ENCODE measurements around the gene MXD4.

Gene MXD4, protein sequence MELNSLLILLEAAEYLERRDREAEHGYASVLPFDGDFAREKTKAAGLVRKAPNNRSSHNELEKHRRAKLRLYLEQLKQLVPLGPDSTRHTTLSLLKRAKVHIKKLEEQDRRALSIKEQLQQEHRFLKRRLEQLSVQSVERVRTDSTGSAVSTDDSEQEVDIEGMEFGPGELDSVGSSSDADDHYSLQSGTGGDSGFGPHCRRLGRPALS

DNA sequence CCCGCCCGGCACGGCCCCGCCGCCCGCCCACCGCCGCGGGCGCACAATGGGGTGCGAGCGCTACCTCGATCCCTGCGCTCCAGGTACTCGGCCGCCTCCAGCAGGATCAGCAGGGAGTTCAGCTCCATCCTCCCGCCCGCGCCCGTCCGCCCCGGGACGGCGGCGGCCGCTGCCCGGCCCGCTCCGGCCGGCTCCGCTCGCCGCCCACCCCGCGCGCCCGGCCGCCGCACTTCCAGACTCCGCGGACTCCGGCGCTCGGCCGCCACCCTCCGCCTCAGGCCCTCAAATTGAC lies at the start of gene MXD4:
TSS of gene MXD4 (minus strand) at position 257 of the 292 bp plus-strand sequence. CDS start at position 128, 129 bp downstream.
- DNase-seq: no peak

DNA sequence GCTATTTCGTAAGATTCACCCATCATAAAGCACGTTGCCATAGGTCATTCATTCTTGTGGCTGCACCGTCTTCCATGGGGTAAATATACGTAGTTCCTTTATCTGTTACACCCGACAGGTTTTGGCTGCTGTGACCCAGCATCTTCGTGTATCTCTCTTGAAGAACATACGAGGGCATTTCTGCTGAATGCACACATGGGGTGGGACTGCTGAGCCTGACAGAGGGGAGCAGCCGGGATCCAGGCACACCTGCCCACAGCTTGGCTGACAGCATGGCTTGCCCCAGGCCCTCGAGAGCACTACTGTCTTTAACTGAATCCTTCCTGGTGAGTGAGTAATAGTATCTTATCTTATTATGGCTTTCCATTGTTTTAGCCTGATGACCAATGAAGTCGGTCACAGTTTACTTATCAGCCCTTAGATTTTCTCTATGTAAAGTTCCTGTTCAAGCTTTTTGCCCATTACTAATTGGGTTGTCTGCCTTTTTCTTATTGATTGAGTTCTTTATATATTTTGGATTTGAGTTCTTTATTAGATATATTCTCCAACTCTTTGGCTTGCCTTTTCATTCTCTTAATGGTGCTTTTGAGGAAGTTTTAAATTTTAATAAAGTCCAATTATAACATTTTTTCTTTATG lies 45.0 kb upstream of the MXD4 start:
- no peak for DNase-seq

DNA sequence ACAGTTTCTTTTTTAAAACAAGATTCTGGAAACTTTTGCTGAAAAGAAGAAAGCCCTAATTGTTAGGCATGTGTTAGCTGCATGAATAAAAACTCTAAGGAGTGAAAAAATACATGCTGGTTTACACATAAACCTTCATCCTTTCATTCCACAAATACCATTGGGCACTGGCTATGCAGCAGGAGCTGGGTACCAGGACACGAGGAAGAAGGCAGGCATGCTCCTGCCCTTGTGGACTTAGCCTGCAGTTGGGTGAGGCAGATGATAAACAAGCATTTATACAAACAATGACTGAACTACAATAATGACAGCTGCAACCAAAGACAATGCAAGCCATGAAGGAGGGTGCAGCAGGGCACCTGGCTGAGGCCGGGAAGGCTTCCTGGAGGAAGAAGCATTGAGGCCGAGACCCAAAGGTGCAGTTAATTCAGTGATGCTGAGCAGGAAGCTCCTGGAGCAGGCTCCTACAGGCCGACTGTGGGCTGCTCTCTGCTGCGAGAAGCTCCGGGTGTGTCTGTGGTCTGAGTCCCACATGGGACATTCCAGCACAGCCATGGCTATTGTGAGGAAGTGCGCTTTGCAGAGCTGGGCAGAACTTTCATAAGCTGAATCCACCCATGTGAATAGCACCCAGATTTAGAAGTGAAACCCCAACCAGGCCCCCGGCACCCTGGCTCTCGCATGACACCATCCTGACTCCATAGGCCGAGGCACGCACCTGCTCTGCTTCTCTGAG lies 44.0 kb upstream of the MXD4 start:
- no peak for DNase-seq

DNA sequence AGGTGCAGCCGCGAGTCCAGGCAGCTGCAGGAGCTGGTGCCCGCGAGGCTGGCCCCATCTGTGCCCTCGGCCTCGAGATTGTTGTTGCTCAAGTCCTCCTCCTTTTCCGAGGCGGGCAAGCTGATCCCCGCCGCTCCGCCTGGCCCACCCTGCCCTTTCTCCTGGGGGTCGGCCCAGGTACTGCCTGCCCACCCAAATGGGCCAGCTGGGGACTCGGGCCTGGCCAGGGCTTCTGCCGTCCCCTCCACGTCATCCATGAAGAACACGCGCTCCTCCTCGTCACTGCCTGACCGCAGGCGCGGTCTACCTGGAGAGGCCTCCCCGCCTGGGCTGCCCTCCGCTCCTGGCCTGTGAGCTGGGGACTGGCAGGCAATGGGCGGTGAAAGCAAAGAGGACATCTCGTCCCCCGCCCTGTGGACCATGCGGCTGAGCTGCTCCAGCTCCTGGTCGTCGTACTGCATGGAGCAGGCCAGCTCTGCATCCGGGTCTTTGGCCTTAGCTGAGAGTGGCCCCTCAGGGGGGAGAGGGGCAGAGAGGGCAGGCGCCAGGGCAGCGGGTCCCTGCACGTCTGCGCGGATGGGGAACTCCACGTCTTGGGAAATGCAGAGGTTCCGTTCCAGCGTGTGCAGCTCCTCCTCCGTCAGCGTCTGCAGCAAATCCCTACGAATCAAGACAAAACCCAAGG lies 43.1 kb upstream of the MXD4 start:
- DNase-seq: no peak

DNA sequence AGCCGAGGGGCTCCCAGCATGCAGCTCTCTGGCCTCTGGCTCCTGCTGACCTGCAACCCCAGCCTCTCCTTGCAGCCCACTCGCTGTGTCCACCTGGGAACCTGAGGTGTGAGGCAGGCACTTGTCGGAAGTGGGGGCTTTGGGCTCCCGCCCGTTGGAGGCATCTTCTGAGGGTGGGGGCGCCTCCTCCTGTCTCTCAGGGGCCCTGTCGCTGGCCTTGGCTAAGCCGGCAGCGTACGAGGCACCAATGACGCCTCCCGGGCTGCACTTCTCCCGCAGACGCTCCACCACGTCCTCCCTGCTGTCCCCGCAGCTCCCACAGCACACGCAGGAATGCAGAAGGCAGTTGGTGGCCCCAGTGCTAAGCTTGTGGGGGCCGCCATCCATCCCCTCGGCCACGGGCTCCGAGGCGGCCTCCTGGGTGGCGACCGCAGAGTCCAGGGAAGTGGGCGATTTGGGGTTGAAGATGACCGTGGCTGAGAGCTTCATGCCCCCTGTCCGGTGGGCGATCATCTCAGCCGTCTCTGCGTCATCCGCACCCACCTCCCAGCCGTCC lies 42.5 kb upstream of the MXD4 start:
- no peak for DNase-seq

DNA sequence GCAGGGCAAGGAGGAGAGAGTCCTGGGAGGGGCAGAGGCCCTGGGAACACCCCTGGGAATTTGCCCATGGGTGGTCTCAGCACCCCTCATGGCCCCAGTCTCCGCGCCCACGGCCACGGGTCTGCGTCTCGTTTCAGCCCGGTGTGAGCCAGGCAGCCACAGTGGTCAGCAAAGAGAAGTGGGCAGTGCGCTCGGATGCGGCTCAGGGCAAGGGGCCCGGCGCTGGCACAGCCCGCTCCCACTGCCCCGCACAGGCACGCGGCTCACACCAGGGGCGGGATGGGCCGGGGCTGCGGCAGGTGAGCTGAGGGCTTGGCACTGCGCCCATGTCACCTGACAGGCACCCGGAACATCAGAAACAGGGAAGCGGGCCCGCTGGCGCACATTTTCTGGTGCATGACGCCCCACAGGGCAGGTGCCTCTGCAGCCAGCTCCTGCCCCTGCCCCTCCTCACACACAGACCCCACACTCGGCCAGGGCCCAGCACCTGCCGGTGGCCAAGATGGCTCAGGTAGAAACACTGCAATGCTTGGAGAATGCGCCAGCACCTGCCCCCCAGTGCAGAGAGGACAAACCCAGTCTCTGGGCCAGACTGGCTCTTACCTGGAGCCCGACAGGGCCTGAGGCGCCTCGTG lies 41.9 kb upstream of the MXD4 start:
- no peak for DNase-seq

DNA sequence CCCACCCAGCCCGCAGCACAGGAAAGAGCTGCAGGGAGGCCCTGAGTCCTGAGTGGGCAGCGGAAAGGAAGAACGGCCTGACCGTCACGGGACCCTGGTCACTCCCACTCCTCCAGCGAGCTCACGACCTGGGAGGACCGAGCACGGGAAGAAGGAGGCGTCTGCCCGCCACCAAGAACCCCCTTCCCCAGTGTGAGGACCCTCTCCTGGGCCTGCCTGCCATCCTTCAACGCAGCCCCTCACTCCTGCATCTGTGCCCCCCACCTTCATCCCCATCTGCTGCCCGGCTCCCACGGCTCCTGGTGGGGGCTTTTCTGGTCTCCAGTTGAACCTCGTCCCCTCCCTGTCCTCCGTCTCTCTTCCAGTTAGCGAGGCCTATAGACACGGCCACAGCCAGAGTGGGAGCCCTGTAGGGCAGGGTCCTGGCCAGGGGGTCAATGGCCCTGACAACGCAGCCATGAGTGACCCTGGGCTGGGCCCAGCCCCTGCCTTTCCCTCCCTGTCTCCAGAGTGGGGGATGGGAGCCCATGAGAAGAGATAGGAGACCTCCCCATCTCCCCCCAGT lies 41.3 kb upstream of the MXD4 start:
- DNase-seq: no peak

DNA sequence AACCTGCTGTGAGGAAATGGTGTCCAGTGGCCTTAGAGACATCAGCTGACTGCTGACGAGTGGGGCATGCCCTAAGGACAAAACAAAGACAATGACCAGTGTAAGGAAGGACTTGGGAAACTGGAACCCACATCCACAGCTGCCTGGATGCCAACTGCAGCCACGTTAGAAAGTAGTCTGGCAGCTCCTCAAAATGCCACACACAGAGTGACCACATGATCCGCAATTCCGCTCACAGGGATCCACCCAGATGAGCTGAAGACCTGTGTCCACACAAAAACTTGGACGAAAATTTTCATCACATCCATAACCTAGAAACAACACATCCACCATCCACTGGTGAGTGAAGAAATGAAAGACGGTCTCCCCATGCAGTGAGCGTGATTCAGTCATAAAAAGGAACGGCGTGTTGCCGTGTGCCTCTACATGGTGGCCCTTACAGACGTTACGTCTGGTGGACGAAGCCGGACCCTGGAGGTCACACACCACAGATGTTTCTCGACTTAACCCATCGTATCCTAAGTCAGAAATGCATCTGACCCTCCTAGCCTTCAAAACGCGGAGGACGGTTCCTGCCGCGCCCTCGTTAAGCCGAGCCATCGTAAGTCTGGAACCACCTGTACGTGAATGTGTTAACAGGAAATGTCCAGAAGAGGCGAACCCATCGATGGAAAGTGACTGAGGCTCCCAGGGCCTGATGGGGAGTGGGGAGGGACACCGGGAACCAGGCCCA lies 40.6 kb upstream of the MXD4 start:
- DNase-seq: no peak

DNA sequence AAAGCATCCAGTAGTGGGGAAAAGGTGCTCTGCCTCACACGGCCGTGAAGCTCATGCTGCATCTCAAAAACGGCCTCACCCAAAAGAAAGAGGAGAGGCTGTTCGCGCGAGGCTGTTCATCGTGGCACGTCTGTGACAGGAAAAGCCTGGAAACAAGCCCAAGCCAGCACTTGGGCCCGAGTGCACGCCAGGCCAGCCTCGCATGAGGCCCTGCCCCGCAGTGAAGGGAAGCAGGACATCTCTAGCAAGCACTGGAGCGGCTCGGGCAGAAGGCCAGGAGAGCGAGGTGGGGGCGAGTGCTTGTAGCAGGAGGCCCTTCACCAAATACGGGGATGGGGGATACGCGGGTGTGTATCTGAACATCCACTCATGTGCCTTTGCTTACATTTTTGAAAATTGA lies 39.9 kb upstream of the MXD4 start:
- DNase-seq: no peak

DNA sequence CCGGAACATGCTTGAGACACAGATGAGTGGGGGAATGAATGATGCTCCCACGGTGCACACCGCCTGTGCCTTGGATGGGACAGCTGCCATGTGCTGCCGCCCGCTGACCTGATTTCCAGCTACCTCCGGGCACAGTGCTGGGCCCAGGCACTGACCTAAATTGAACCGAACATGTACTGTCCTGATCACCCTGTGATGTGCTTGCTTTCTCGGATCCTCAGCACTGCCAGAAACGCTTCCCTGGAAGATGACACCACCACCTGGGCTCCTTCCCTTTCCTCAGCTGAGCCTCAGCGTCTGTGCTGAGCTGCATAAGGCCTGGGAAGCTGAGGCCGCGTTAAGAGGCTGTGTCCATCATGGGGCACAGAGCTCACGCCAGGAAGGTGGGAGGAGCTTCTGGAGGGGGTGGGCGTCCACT lies 39.3 kb upstream of the MXD4 start:
- no peak for DNase-seq

DNA sequence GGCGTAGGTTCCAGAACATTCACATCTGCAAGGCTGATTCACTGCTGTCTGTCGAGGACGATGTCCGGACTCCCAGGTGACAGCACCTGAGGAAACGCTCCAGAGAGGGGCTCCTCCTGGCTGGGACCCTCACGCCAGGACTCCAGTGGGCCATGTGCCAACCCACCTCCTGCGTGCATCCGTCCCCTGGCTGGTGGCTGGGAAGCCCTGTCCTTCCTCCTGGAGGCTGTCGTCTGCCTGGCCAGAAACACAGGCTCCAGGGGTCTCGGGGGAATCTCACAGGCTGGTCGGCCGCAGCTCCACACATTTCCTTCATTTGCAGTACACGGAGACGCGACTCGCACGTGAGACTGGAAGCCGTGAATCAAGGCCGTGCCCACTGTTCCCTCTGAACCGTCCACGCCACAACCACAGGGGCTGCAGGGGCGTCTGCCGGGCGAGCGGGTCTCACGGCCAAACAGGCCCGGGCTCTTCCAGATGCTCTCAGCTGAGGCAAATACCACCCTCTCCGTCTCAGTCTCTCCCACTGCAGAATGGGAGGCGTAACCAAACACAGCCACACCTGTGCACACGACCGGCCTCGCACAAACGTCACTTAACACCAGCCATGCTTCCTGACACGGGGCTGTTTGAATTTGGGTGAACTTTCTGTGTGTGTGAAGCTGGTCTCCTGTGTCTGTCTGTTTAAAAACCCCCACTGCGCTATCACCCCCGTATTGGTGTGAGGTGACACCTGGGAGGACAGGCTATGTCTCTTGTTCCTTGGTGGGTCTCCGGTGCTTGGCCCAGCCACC lies 38.7 kb upstream of the MXD4 start:
- no peak for DNase-seq

DNA sequence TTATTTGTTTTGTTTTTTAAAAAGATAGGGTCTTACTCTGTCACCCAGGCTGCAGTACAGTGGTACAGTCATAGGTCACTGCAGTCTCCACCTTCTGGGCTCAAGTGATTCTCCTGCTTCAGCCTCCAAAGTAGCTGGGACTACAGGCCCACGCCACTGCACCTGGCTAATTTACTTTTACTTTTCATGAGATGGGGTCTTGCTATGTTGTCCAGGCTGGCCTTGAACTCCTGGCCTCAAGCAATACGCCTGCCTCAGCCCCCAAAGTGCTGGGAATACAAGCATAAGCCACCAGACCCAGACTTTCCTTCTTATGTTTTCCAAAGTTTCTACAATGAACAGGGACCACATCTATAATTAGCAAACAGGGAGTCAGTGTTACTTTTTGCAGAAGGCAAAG lies 37.9 kb upstream of the MXD4 start:
- DNase-seq: no peak

DNA sequence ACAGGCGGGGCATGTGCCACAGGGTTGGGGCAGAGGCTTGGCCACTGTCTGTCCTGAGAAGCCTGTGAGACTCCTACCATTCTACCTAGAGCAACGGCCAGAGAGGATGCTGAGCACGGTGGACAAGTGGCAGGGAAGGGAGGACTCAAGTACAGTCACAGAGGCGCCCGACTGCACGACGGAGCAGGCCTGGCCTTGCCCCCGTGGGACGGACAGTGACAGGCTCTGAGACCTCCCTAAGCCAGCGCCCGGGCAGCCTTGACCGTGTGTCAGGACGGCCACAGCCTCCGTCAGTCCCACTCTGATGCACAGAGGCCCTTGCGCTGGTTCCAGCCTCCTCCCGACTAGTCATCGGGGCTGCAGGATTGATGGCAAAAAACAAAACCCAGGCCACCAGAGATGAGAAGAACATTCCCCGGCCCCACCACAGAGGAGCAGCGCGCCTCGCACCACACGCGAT lies 36.7 kb upstream of the MXD4 start:
- no peak for DNase-seq

DNA sequence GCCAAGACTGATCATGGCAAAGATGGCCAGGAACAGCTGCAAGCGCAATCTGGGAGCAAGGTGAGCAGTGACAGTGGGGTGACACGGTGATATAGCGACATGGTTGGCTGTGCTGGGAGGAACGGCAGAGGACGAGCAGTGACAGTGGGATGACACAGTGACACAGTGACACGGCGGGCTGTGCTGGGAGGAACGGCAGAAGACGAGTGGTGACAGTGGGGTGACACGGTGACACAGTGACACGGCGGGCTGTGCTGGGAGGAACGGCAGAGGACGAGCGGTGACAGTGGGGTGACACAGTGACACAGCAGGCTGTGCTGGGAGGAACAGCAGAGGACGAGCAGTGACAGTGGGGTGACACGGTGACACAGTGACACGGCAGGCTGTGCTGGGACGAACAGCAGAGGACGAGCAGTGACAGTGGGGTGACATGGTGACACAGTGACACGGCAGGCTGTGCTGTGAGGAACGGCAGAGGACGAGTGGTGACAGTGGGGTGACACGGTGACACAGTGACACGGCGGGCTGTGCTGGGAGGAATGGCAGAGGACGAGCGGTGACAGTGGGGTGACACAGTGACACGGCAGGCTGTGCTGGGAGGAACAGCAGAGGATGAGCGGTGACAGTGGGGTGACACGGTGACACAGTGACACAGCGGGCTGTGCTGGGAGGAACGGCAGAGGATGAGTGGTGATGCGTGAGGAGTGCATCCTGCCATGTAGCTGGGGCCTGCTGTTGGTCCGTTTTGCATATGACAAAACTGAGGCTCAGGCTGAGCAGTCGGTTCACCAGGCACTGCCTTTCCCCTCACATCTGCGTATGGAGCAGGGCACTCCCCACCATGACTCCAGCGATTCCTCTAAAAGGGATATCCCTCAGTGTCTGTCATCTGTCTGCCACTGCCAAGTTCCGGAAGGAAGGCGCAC lies 36.0 kb upstream of the MXD4 start:
- no peak for DNase-seq

DNA sequence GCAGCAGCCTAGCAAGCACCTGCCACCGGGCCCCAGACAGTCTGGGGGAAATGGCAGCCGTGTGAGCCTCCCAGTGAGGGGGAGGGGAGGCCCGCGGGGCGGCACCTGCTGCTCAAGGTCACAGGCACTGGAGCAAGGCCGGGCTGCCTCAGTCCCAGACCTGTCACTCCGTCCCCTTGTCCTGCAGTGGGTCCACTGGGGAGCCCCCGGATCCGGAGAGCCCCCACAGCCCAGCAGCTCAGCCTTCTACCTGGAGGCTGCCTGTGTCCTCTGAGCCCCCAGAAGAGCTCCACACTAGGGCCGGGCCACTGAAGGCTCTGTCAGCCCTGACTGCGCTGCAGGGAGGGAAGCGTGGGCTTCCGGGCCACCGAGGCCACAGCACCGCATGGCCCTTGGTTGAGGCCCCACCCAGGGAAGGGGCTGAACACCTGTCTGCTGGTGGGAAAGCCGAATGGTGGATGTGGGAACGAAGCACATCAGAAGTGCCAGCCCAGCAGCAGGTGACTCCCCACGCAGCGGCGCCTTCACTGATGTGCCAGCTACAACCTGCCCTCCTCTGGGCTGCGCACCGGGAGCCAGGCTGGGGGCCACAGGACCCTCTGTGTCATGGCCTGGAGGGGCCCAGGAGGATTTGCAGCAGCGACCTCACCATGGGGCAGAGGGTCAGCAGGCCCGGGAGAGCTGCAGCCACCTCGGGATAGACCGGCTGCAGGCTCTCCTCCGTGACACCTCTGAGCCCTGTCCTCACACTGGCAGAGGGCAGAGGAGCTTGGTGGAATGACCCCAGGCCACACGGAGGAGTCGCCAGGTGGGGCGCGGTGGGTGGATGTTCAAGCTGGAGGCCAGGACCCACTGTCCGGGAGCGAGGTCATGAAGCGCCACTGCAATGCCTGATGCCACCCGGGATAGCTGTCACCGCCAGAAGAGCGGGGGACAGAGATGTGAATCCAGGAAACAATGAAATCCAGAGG lies 35.0 kb upstream of the MXD4 start:
- no peak for DNase-seq

DNA sequence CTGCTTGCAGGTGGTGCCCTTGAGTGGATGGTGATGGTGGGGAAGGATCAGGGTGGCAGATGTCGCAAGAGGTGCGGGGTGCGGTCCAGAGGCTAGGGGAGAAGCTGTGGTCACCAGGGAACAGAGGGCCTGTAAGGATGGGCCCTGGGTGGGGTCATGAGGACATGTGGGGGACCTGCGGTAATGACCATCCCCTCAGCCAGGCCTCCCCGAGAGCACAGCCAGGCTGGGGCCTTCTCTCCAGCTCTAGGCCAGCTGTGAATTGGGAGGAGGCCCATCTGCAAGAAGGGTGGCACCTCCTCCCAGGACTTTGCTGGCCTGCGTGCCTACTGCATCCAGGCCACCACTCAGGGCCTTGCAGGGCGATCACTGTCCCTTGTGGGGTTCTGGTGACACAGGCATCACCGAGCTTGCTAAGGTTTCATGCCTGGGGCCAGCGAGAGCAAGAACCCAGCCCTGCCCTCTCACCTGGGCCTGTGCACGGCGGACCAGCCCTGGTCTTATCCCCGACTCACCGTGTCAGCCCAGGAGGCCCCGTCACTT lies 34.1 kb upstream of the MXD4 start:
- DNase-seq: no peak

DNA sequence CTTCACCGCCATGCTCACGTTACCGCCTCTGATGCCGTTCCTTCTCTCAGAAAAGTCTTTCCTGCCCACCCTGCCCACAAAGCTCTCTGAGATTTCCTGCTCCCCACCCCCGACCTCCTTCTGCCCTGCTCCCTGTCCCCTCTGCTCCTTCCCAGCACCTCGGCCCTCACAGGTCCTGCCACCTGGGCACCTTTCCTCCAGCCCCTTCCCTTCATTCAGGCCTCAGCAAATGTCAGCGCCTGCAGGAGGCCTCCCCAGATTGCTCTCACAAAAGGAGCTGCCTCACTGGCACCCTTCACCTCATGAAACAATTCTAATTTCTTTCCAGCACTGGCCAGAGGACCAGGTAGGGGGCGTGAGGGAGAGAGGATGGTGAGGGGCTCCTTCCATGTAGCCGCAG lies 33.6 kb upstream of the MXD4 start:
- no peak for DNase-seq

DNA sequence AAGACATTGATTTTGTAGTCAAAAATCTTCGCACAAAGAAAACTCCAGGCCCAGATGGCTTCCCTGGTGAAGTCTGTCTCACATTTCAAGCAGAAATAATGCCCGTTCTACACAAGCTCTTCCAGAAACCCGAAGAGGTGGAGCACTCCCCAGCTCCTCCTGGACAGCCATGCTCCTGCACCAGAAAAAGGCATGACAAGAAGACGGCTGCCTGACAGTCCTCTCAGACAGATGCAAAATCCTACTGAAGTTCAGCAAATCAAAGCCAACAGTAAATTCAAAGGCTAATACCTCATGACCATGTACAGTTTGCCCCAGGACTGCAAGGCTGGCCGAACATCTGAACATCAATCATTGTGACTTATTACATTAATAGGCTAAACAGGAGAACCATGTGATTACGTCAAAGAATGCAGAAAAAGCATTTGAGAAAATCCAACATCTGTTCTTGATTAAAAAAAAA lies 30.8 kb upstream of the MXD4 start:
- DNase-seq: no peak
